Eye (tissue), 1 donor: Measurements from ENCODE around the gene KATNIP.

Experiments
- DNase-seq: peaks from one replicate; pipeline ENCODE4 v3.0.0-alpha.2; 2015

Gene KATNIP

GRCh38 chr16:27549746-27550581, at the start of gene KATNIP, which contains the start of gene GTF3C1:
TSS of gene KATNIP (plus strand) at chr16:27550144. CDS start at chr16:27550171, 27 bp downstream.
TSS of gene GTF3C1 (minus strand) at chr16:27549913. CDS start at chr16:27549890, 23 bp downstream.
- DNase-seq, result peak; percentile 100

- no peak for DNase-seq
These were observed 49.1 kb upstream of the KATNIP start for GRCh38 chr16:27500801-27501200.

GRCh38 chr16:27503662-27504061, 46.3 kb upstream of the KATNIP start:
- DNase-seq, result no peak

- DNase-seq, result no peak
These were observed 44.4 kb upstream of the KATNIP start for GRCh38 chr16:27505297-27506236.

- DNase-seq, result no peak
These were observed 43.2 kb upstream of the KATNIP start for GRCh38 chr16:27506771-27507170.

GRCh38 chr16:27508476-27508875, 41.5 kb upstream of the KATNIP start:
- peak; percentile 35 for DNase-seq

- DNase-seq, result peak; percentile 26
These were observed 38.1 kb upstream of the KATNIP start for GRCh38 chr16:27511657-27512448.

- DNase-seq, result no peak
These were observed 35.1 kb upstream of the KATNIP start for GRCh38 chr16:27514806-27515205.

- DNase-seq, result no peak
These were observed 34.0 kb upstream of the KATNIP start for GRCh38 chr16:27515874-27516353.

- no peak for DNase-seq
These were observed 33.6 kb upstream of the KATNIP start for GRCh38 chr16:27516365-27516764.

- DNase-seq, result no peak
These were observed 32.3 kb upstream of the KATNIP start for GRCh38 chr16:27517664-27518063.

- DNase-seq, result no peak
These were observed 31.7 kb upstream of the KATNIP start for GRCh38 chr16:27518226-27518625.

- no peak for DNase-seq
These were observed 28.8 kb upstream of the KATNIP start for GRCh38 chr16:27520982-27521673.

GRCh38 chr16:27522173-27522707, 27.7 kb upstream of the KATNIP start:
- no peak for DNase-seq

- DNase-seq, result no peak
These were observed 23.8 kb upstream of the KATNIP start for GRCh38 chr16:27526180-27526579.

- no peak for DNase-seq
These were observed 21.6 kb upstream of the KATNIP start for GRCh38 chr16:27528294-27528693.

GRCh38 chr16:27529962-27530361, 20.0 kb upstream of the KATNIP start:
- no peak for DNase-seq

- DNase-seq, result no peak
These were observed 18.8 kb upstream of the KATNIP start for GRCh38 chr16:27531186-27531585.

- DNase-seq, result no peak
These were observed 17.8 kb upstream of the KATNIP start for GRCh38 chr16:27531826-27532800.

GRCh38 chr16:27534256-27534655, 15.7 kb upstream of the KATNIP start:
- no peak for DNase-seq
